Neural progenitor cell (in vitro differentiated cells): ENCODE data around the gene CCDC93.

Source experiments
- CTCF ChIP-seq: fragments of 200-600 bp; sonication (generic); IDR thresholded peaks from 2 replicates; pipeline ENCODE4 v1.5.1; 2017; ENCODE audit warnings: antibody characterized with exemption, mild to moderate bottlenecking
- EZH2 ChIP-seq: fragments of 200-600 bp; sonication (generic); IDR thresholded peaks from 2 replicates; pipeline ENCODE4 v1.6.1; 2017; ENCODE audit warnings: antibody characterized with exemption, mild to moderate bottlenecking, moderate library complexity
- EZH2phosphoT487 ChIP-seq: fragments of 200-600 bp; sonication (generic); IDR thresholded peaks from 2 replicates; pipeline ENCODE4 v1.6.1; 2017; ENCODE audit warnings: antibody characterized with exemption

DNA sequence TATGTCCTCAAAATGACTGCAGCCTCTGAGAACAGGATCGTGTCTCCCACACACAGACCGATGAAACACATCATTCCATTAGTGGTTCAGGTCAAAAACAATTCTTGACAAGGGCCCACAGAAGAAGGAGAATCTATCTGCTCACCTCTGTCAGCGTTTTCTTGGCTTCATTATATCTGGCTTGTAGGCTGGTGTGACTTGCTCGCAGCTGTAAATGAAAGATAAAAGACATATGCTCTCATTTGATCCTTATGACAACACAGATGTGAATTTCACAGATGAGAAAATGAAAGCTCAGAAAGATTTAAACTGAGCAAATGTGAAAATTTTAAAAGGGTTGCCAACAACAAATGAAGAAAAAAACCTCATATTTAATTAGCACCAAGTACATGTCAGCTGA, 61.6 kb downstream of the CCDC93 start:
- no peak for TF ChIP-seq CTCF
- no peak for TF ChIP-seq EZH2
- TF ChIP-seq EZH2phosphoT487: no peak
